ENCODE results near the gene IFI27L2.
A peak's percentile ranks its signal among the peaks of the same experiment; 100 is the strongest.

The IFI27L2 gene

DNA sequence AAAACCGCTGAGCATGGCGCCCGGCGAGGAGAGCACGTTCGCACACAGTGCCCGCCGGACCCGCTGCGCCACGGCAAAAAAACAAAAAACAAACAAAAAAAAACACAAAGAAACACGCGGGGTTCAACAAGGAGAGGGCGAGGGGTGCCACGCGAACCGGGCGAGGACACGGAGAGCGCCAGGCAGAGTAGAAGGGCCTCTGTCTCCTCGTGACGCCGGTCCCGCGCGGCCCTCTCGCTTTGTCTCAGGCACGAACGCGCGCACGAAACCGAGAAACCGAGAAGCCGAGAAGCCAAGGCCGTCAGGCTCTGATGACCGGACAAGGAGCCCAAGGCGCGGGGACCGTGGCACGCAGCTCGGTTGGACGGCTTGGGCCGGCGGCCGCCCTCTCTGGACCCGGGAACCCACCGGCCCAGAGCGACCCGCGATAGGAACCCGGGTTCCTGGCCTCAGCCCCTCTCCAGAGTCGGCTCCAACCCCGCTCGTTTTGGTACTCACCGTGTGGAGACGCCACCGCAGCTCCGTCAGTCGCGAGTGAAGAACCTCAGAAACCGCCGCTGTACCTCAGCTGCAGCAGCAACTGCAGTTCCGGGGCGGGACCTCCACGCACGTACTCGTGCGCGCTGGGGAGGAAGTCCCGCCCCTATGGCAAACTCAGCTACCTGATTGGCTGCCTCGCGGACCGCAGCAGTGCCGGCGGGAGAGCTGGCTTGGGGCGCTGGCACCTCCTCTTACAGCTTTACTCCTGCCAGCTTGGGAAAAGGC lies 48.6 kb downstream of the IFI27L2 start, which contains the start of the genes DDX24 and IFI27L1:
TSS of gene DDX24 (minus strand) at position 582 of the 765 bp plus-strand sequence. CDS start 1,460 bp downstream, outside the sequence.
TSS of gene IFI27L1 (plus strand) at position 690 of the 765 bp plus-strand sequence. CDS start 15,628 bp downstream, outside the sequence.
- Mint-ChIP-seq H3K36me3 (ENCODE audit: low read depth) (peaks cover 58% of the 10 kb centered on the region), H3K4me3 (peak within 1 kb of the TSS; percentile 99), H3K27me3 (no peaks in the 10 kb centered on the region), H3K9me3 (no peaks in the 10 kb centered on the region), H3K27ac (peak within 1 kb of the TSS; percentile 99), H3K4me1 (ENCODE audit: low read depth) (peaks cover 60% of the 10 kb centered on the region)
- peak; percentile 96 for DNase-seq

- Mint-ChIP-seq H3K4me3 (peak overlapping the region; percentile 99), H3K27me3 (no peaks in the 10 kb centered on the region), H3K4me1 (ENCODE audit: low read depth) (peaks cover 66% of the 10 kb centered on the region), H3K36me3 (ENCODE audit: low read depth) (peaks cover 66% of the 10 kb centered on the region), H3K27ac (peak overlapping the region; percentile 99), H3K9me3 (peaks cover 6% of the 10 kb centered on the region)
- DNase-seq: no peak
Observed at GRCh38 chr14:94079891-94080620, 49.3 kb downstream of the IFI27L2 start.

GRCh38 chr14:94077823-94078222 lies 51.6 kb downstream of the IFI27L2 start:
- DNase-seq: no peak
- H3K27ac Mint-ChIP-seq: peak overlapping the region; percentile 99
- peaks cover 86% of the 10 kb centered on the region for H3K36me3 Mint-ChIP-seq (ENCODE audit: low read depth)
- peaks cover 72% of the 10 kb centered on the region for H3K4me1 Mint-ChIP-seq (ENCODE audit: low read depth)
- H3K27me3 Mint-ChIP-seq: no peaks in the 10 kb centered on the region
- H3K9me3 Mint-ChIP-seq: peaks cover 15% of the 10 kb centered on the region
- peak overlapping the region; percentile 99 for H3K4me3 Mint-ChIP-seq

All from activated T-cell treated with anti-CD3 and anti-CD28 coated beads, Interleukin-2, amount 50 U/mL, for 24 hours (primary cell).